Measurements from ENCODE around the gene TRIM41.
A peak's percentile ranks its signal among the peaks of the same experiment; 100 is the strongest.
"Not testable (repeated sequence)": the region's sequence is repeated elsewhere in the genome, so short reads cannot be mapped to it uniquely, and the experiment has no call there.

Gene TRIM41

DNA sequence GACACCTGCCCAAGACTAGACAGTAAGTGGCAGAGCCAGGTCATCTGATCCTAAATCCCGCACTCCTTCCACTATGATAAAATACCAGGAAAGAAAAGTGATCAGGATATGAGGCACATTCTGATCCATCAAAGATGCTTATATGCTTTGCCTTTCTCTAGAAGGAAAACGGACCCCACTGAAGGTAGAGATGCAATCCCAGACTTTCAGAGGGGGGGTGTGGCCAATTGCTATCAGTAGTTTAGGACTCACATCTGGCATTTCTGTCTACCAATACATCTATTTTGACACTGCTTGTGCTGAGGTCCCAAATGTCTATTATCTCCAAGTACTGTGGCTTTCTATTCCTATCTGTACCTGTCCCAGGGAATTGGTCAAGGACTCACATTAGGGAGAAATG, 36.2 kb downstream of the TRIM41 start:
- DNase-seq, result no peak

DNA sequence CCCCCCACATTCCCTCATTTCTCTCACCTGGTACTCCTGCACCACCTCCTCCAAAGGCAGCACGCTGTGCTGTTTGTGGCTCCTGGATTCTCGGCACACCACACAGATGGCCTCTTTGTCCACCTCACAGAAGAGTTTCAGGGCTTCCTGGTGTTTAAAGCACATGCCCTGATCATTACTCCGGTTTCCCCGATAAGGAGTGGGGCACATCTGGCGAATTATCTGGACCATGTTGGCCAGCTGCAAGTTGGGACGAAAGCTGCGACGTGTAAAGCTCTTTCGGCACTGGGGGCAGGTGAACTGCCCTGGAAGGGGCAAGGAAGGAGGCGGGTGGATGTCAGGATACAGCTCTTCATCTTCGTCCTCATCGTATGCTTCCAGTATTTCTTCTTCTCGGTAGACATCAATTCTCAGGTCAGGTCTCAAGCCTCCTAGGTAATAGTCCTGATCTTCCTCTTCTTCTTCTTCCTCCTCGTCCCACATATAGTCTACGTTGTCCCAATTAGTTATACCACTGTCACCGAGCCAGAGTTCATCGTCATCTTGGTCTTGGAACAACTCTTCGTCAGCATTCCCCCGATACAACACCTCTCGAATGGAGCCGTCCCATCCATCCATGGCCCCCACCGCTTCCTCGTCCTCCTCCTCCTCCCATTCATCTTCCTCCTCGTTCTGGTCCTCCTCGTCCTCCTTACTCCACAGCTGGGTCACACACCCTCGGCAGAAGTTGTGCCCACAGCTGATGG, 37.1 kb downstream of the TRIM41 start:
- no peak for DNase-seq

DNA sequence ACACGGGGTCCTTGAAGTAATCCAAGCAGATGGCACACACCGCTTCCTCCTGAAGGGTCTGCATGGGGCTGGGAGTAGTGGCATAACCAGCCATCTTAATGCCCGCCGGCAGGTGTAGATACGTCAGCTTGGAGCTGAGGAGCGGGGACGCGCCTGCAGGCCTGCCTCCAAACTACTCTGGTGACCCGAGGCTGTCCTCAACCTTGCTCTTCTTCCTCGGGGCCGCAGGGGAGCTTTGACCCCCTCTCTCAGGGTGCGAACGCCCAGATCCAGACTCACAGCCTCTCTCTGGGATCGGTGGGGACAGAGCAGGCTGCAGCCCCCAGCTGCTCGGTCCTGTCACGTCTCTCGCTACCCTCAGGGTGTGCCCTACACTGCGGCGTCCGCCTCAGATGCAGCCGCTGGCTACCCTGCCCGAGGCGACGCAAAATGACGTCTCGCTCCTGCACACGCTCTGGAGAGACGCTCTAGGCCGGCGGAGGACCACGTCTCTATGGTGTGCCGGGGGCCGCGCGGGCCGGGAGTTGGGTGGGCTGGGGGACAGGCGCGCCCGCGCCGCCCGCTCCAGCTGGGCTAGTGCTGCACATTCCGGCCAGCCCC, 37.7 kb downstream of the TRIM41 start, which contains the start of gene TRIM52:
Gene TRIM52, minus strand, starts transcription at position 424 of the 600 bp plus-strand sequence. Its CDS starts 330 bp downstream, at position 94.
- DNase-seq, result peak; percentile 85 to 88

DNA sequence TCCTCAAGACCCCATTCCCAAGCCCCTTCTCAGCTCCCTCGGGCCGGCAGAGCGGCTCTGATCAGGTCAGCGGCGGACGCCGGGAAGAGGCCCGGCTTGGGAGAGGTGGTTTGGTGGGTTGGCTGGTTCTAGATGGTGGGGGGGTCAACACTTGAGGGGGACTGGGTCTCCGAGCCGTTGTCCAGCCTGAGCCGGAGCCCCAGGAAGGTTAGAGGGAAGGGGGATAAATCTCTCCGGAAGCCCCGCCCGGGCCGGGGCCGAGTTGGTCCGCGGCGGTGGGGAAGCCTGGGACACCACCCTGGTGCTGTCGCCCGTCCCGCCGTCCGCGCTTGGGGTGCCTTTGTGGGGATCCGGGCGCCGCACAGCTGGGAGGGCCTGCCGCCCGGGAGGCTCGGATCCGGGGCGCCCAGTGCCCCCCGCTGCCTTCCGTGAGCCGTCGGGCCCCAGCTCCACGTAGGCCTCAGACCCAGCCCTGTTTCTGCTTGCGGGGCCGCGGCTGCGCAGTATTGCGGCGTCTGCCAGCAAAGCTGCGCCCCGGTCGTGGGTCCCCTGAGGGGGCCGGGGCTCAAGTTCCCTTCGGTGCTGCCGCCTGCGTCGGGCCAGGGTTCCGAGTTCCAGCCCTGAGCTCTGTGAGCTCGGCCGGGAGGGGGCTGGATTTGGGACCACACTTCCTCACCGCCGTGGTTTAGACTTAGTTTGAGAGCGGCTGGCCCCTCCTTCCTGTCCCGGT, 38.4 kb downstream of the TRIM41 start:
- DNase-seq, result peak; percentile 59 to 64

DNA sequence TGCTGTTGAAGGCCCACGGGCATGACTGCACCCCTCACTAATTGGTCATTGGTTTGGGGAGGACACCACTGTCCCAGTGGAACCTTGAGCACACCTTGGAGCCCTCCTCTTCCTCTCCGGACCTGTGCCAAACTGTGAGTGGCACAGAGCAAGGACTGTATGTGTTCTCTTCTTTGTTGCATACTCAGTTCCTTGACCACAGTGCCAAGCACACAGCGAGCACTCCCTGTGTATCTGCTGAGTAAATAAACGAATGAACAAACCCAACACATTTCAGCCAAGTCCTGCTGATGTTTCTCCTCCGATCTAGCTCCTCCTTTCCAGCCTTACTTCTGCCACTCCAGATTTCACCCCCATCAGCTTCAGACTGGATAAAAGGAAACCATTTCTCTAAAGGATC, 40.6 kb downstream of the TRIM41 start:
- DNase-seq, result no peak

DNA sequence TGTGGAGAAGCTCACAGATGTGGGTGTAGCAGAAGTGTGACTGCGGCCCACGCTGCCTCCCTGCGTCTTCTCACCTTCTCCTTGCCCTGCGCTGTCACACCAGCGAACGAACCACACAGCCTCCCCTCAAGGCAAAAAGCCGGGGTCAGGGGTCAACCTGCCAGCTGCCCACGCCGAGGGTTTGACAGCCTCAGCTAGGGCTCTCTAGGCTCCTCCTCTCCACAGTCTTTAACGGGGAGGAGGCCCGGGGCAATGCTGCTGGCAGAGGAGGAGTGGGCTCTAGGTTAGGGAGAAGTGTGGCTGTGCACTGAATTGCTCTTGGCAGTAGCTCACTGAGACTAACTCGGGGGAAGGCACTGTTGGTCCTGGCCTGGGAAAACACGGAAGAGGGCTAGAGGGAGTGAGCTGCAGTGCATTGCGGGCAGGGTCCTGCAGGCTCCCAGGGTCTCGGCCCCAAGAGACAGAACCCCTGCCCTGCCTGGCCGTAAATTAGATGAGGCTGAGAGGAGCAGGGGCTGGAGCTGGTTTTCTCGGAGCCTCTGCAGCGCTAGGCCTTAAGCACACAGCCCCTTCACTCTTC, 42.1 kb downstream of the TRIM41 start:
- no peak for DNase-seq

DNA sequence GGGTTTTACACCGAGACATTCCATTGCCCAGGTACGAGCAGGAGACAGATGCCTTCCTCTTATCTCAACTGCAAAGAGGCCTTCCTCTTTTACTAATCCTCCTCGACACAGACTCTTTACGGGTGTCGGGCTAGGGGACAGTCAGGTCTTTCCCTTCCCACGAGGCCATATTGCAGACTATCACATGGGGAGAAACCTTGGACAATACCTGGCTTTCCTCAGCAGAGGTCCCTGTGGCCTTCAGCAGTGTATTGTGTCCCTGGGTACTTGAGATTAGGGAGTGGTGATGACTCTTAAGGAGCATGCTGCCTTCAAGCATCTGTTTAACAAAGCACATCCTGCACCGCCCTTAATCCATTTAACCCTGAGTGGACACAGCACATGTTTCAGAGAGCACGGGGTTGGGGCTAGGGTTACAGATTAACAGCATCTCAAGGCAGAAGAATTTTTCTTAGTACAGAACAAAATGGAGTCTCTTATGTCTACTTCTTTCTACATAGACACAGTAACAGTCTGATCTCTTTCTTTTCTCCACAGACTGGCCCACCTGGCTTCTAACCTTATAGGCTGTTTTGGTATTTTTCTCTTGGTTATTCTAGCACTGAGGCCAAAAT, 44.3 kb downstream of the TRIM41 start:
- DNase-seq, result not testable (repeated sequence)

DNA sequence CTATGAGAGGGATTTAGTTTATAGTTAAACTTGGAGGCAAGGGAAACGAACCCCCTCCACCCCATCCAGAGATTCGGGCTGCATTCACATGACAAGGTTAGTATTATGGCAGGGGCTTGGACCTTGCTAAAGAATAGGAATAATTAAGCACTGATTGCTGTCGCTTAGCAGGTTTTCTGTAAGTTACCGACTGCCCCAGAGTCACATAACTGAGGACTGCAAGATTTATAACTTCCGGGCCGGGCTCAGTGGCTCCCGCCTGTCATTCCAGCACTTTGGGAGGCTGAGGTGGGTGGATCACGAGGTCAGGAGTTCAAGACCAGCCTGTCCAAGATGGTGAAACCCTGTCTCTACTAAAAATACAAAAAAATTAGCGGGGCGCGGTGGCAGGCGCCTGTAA, 44.8 kb downstream of the TRIM41 start:
- DNase-seq, result not testable (repeated sequence)

DNA sequence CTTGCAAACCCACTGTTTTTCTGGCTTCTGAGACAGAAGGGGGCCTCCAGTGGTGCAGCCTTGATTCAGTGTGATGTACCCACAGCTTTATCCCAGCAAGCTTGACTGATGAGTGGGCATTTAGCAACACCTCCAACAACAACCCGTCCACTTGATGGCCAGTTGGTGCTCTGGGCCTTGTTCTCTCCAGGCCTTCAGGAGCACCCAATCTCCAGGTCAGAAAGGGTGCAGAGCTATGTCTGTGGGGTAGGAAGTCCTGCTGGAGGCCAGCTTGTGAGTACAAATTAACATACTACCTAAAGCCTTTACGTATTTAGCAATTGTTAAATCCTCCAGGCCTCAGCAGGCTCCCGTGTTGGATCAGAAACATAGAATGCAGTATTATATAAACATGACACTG, 48.0 kb downstream of the TRIM41 start:
- DNase-seq, result no peak

DNA sequence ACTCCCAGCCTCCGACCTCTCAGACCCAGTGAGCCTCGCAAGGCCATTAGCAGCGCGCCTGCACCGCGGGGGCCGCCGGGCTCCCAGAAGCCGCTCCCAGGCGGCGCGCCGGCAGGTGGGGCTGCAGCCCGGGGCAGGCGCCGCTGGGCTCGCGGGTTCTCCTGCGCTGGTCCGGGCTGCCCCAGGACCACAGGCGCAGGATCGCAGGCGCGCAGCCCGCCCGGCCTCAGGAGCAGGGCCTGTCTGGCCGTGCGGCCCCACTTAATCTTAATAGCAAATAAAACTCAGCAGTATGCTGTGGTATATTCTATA, 50.3 kb downstream of the TRIM41 start:
- not testable (repeated sequence) for DNase-seq

DNA sequence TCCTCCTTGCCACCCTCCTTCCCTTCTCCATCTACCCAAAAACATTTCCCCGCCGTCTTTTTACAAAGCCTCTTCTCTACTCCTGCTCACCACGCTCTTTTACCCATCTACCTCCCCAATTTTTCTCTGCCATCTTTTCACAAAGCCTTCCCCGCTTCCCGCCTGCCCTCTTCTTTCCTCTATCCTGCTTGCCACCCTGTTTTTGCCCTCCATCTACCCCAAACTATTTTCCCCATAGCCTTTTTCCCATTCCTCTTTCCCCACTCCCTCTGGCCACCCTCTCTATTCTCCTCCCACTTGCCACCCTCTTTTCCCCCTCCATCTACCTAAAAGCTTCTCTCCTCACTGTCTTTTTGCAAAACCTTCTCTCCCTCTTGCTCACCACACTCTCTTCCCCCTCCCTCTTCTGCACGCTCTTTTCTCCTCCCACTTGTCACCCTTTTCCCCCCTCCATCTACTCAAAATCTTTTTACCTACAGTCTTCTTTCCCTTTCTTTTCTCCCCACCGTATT, 57.2 kb downstream of the TRIM41 start:
- DNase-seq, result no peak

DNA sequence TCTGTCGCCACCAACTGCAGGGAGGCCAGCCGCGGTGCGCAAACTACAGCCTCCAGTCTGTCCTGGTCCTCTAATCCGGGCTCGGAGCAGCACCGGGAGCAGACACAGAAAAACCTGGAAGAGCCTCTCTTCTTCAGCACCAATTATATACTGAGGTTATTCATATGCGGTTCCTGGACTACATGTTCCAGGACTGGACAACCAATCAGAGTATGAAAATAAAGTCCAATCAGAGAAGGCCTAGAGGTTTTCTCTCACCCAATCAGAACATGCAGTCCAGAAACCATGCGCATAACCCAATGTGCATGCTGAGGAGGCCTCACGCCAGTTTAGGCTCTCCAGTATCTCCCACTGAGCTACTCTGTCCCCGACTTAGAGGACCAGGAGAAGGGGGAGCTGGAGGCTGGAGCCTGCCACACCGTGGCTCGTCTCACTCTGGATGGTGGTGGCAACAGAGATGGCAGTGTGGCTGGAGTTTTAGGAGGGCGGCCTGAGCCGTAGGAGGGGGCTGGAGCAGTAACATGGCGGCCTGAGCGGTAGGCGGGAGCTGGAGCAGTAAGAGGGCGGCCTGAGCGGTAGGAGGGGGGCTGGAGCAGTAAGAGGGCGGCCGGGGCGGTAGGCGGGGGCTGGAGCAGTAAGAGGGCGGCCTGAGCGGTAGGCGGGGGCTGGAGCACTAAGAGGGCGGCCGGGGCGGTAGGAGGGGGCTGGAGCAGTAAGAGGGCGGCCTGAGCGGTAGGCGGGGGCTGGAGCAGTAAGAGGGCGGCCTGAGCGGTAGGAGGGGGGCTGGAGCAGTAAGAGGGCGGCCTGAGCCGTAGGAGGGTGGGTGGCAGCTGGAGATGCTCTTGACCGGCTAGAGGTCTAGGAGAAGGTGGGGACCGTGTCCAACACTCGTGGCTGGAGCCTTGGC, 58.2 kb downstream of the TRIM41 start:
- DNase-seq, result no peak

DNA sequence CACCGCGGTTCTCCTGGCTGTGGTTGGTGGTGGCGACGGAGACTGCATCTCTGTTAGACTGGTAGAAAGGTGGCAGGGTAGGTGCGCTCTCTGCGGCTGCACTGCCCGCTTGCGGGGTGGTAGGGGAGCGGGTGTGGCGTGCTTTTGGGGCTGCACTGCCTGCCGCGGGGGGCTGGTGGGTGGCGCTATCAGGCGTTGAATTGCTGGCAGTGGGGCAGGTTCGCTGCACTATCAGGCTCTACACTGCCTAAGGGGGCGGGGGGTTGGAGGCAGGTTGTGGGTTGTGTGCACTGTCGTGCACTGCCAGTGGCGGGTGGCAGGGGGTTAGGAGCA, 58.9 kb downstream of the TRIM41 start:
- no peak for DNase-seq

DNA sequence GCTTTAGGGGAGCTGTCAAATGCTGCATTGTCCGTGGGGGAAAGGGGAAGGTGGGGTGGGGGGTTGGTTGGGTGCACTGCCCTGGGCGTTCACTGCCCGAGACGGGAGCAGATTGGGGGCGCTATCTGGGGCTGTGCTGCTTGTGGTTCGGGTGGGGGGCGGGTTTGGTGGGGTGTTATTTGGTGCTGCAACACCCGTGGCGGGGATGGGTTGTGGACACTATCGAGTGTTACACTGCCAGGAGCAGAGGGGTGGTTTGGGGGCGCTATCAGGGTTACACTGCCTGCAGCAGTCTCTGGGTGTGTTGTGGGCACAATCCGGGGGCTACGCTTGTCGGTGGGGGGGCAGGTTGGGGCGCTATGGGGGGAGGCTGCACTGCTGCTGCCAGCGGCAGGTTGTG, 59.3 kb downstream of the TRIM41 start:
- DNase-seq, result not testable (repeated sequence)

DNA sequence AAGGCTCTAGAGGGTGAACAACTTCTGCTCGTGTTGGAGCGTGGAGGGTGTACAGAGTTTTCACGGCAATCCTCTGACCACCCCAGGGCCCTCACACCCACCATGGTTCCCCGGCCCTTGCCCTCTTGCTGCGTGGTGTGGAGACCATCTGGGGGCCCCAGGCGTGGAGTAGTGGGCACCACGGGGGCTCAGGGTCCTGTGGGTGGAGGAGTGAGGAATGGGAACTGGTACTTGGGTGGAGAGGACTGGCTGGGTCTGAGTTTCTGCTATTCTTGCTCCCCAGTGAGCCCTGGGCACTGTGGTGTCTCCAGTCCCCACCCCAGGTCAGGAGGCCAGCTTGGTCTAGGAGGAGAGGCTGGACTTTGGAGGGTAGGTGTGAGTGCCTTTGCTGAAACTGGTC, 59.8 kb downstream of the TRIM41 start:
- DNase-seq, result no peak

DNA sequence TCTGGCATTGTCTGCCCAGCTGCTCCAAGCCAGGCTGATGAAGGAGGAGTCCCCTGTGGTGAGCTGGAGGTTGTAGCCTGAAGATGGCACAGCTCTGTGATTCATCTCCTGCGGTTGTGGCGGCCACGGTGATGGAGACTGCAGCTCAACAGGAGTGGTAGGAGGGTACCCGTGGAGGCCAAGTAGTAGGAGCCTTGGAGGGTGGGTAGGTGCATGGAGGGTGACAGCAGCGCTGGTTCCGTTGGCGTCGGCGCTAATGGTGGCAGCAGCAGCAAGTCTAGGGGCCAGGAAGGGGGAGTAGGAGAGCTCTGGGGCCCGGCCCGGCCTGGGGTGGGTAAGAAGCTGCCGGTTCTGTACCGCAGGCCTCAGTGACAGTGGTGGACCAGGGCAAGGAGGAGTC, 60.3 kb downstream of the TRIM41 start:
- no peak for DNase-seq

DNA sequence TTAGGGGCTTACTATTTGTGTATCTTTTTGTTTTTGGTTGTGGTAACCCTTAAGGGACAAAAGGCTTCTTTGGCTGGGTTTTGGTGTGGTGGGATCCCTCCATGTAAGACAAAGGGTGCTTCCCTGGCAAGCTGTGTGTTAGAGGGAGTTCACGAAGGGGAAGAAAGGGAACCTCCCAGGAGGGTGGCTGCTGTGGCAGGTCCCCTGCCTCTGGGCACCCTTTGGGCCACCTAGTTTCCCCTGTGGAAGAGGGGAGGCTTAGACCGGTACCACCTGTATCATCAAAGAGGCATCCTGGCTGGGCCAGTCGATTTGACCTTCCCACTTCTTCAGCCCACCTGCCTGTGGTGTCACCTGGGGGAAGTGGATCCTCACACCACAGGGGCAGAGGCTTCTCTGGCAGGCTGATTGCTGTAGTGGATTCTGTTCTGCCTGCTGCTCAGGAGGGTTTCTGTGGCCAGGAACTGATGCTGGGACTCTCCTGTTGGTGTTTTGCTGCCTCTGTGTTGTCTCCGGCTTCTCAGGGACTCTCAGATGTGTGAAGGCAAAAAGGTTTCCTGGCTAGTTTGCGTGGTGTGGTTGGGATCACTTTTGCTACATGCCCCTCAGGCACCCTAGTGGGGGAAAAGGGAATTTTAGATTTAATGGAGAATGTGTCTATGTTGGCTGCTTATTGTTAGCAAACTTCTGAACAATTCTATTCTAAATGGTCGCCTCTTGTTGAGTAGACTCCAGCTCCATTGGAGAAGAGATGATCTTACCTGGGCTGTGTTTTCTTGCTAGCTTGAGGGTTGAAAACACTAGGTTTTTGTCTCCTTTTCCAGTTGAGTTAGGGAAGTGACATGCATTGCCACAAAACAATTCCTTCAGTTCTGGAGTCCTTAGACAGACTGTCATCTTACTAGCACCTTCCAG, 61.0 kb downstream of the TRIM41 start:
- not testable (repeated sequence) for DNase-seq
